ENCODE measurements around the gene UBE2D2. TPM values are rescaled to one million over a fixed set of nuclear protein-coding genes. Genes with fewer than 3 reads are reported as not detected.

The UBE2D2 gene
- total and polyA plus RNA-seq, 2 of the 4 experiments (the other 2 are of a cell fraction): 26.9 to 35.7 TPM

GRCh38 chr5:139651853-139652787 is 91.0 kb downstream of the UBE2D2 start:
- Histone ChIP-seq H2BK15ac (ENCODE audit: low read depth, low read length) (peak overlapping the region; percentile 85), H3K36me3 (ENCODE audit: control insufficient read depth, insufficient read depth, low read length) (no peaks in the 10 kb centered on the region), H4K91ac (ENCODE audit: insufficient read depth, low read depth, low read length) (peak overlapping the region; percentile 85; the same call in 1 of the 2 replicates), H4K5ac (ENCODE audit: low read depth, low read length) (peak overlapping the region; percentile 3; the same call in 1 of the 2 replicates), H3K23ac (ENCODE audit: low read depth, low read length) (peak overlapping the region; percentile 68), H3K27me3 (ENCODE audit: control insufficient read depth, insufficient read depth, low read length) (no peaks in the 10 kb centered on the region), H4K20me1 (ENCODE audit: insufficient read depth, low read length) (peaks cover 16% of the 10 kb centered on the region), H4K8ac (ENCODE audit: low read depth in 2 of 2, low read length in 2 of 2) (peak overlapping the region; percentile 35 to 56; a peak in 2 of 4 replicates), H2AK9ac (replicated peaks; ENCODE audit: low read depth, low read length, poor library complexity) (peak overlapping the region; percentile 84), H3K27ac (ENCODE audit: insufficient read depth, low read length) (peak overlapping the region; percentile 86), H2AFZ (replicated peaks; ENCODE audit: low read length, poor library complexity) (peak overlapping the region; percentile 52), H2BK5ac (ENCODE audit: low read depth, low read length, poor library complexity, severe bottlenecking) (peak overlapping the region; percentile 89), H3K4me2 (ENCODE audit: low read depth, low read length) (peak overlapping the region; percentile 79), H3K9me1 (ENCODE audit: insufficient read depth, low read length) (peaks cover 34% of the 10 kb centered on the region), H2BK20ac (ENCODE audit: low read depth, low read length) (peak overlapping the region; percentile 60; the same call in 1 of the 2 replicates), H3K9me3 (ENCODE audit: control insufficient read depth, insufficient read depth, low read length) (no peaks in the 10 kb centered on the region), H3K14ac (replicated peaks; ENCODE audit: low read depth, low read length) (peak overlapping the region; percentile 57; the same call in 1 of the 2 replicates), H3K18ac (ENCODE audit: low read depth, low read length) (peak overlapping the region; percentile 69), H3K9ac (ENCODE audit: low read depth, low read length) (peak overlapping the region; percentile 76), H3K56ac (ENCODE audit: extremely low read depth, insufficient read depth, low read length) (peak overlapping the region; percentile 50; the same call in 1 of the 2 replicates), H3K4ac (ENCODE audit: low read depth, low read length) (peak overlapping the region; percentile 100), H3K4me1 (ENCODE audit: control insufficient read depth, insufficient read depth, low read length) (peaks cover 46% of the 10 kb centered on the region), H2BK120ac (ENCODE audit: low read depth, low read length) (peak overlapping the region; percentile 77), H3K4me3 (ENCODE audit: insufficient read depth, low read depth, low read length) (peak overlapping the region; percentile 17; the same call in 1 of the 2 replicates), H2AK5ac (ENCODE audit: low read depth, low read length) (peak overlapping the region; percentile 100), H3K79me1 (ENCODE audit: low read depth in 1 of 2, low read length in 2 of 2) (peaks cover 29 to 71% of the 10 kb centered on the region in 2 experiments)
- in situ Hi-C loops (cut with MboI; ENCODE audit: low sequenced_read_pairs): no loop called here
- ChIA-PET CTCF (interaction anchor here (0.7 to 3.0 kb wide), 4 partner anchors 16 to 114 kb away, joined by 3 to 11 read pairs (median 4); no protein-coding TSS in a partner anchor), POLR2A (ENCODE audit: unreplicated experiment) (interaction anchor here (0.7 kb wide), 1 partner anchor 86 kb away, joined by 12 read pairs; no protein-coding TSS in a partner anchor)
- intact Hi-C loops (cut with micrococcal nuclease): no loop called here
- TF ChIP-seq FOS (IDR thresholded peaks at IDR 0.05; ENCODE audit: low read depth, low read length) (peak; percentile 14; the same call in 1 of the 2 replicates), CTCF (conservative IDR thresholded peaks at IDR 0.05; ENCODE audit: low read depth, low read length) (no peak), MAZ (IDR thresholded peaks at IDR 0.05; ENCODE audit: borderline replicate concordance, low read depth, low read length) (peak; percentile 51; the same call in 1 of the 2 replicates), RAD21 (IDR thresholded peaks at IDR 0.05; ENCODE audit: low read length) (no peak; the same call in 1 of the 2 replicates), USF2 (IDR thresholded peaks at IDR 0.05; ENCODE audit: low read depth, low read length) (peak; percentile 74), BHLHE40 (IDR thresholded peaks at IDR 0.05; ENCODE audit: low read depth, low read length) (peak; percentile 77), MXI1 (IDR thresholded peaks at IDR 0.05; ENCODE audit: borderline replicate concordance, low read depth, low read length) (peak; percentile 14; the same call in 1 of the 2 replicates), CHD1 (IDR thresholded peaks at IDR 0.05; ENCODE audit: low read depth, low read length) (no peak), SMC3 (IDR thresholded peaks at IDR 0.05; ENCODE audit: low read depth, low read length) (no peak), RFX5 (IDR thresholded peaks at IDR 0.05; ENCODE audit: low read depth, low read length) (no peak)
- WGBS, 2 experiments (ENCODE audit: extremely low coverage in 2 of 2, insufficient read length in 1 of 2): 6% methylated on average over 3 of the region's 23 CpGs; no CpG with 5 or more reads in 1 of the 2 experiments
- dilution Hi-C loops (cut with HindIII; ENCODE audit: low sequenced_read_pairs, unreplicated experiment): no loop called here
- peak; percentile 40 for ATAC-seq (ENCODE audit: low read depth)
- no TSS peak for BruUV-seq (replicated peaks)
- peak; percentile 94 for DNase-seq
